ENCODE data around the gene TSPO2. TPM values are rescaled to one million over a fixed set of nuclear protein-coding genes. Genes with fewer than 3 reads are reported as not detected.

The TSPO2 gene
- total and polyA plus RNA-seq, 2 of the 13 experiments (the other 11 are each of a cell fraction or from before 2014, with no cell fraction given) = 0.55 TPM; not detected in 1

- TF ChIP-seq ZNF281 (CRISPR knock-in tag; IDR thresholded peaks at IDR 0.05; ENCODE audit: borderline replicate concordance) (0 out of 2 replicates have a peak, but pooled peaks have one; percentile 8), HNF4A (CRISPR knock-in tag; IDR thresholded peaks at IDR 0.05) (peak; percentile 53; the same call in 1 of the 2 replicates), TOPORS (CRISPR knock-in tag; IDR thresholded peaks at IDR 0.05) (no peak), ZNF292 (CRISPR knock-in tag; IDR thresholded peaks at IDR 0.05; ENCODE audit: borderline replicate concordance, low read depth) (no peak), KAT8 (CRISPR knock-in tag; IDR thresholded peaks at IDR 0.05) (peak; percentile 50; the same call in 1 of the 2 replicates), ELF1 (CRISPR knock-in tag; IDR thresholded peaks at IDR 0.05) (no peak), NKX3-1 (CRISPR knock-in tag; IDR thresholded peaks at IDR 0.05) (no peak), MAFK (conservative IDR thresholded peaks at IDR 0.05 in 1 of 2, IDR thresholded peaks at IDR 0.05 in 1 of 2; ENCODE audit: low read length in 2 of 2) (0 out of 4 replicates have a peak, but pooled peaks of 1 of the 2 experiments have one; percentile 1), MAFF (IDR thresholded peaks at IDR 0.05; ENCODE audit: low read depth, low read length) (no peak), ZNF639 (CRISPR knock-in tag; conservative IDR thresholded peaks at IDR 0.05) (peak; percentile 69; the same call in 1 of the 2 replicates), SYNCRIP (IDR thresholded peaks at IDR 0.05; ENCODE audit: insufficient read depth, low read depth, low read length) (no peak), FOSL2 (CRISPR knock-in tag; IDR thresholded peaks at IDR 0.05) (peak; percentile 55), ZKSCAN8 (CRISPR knock-in tag; IDR thresholded peaks at IDR 0.05; ENCODE audit: borderline replicate concordance) (0 out of 2 replicates have a peak, but pooled peaks have one; percentile 54), CEBPG (CRISPR knock-in tag; IDR thresholded peaks at IDR 0.05) (peak; percentile 56), ZNF121 (CRISPR knock-in tag; IDR thresholded peaks at IDR 0.05) (0 out of 2 replicates have a peak, but pooled peaks have one; percentile 10), FOXK1 (CRISPR knock-in tag; IDR thresholded peaks at IDR 0.05; ENCODE audit: borderline replicate concordance, low read depth) (peak; percentile 30; the same call in 1 of the 2 replicates), ZBTB42 (CRISPR knock-in tag; IDR thresholded peaks at IDR 0.05) (no peak), RFX3 (CRISPR knock-in tag; IDR thresholded peaks at IDR 0.05) (peak; percentile 10; the same call in 1 of the 2 replicates), ZXDC (CRISPR knock-in tag; IDR thresholded peaks at IDR 0.05) (no peak), CHD4 (IDR thresholded peaks at IDR 0.05; ENCODE audit: borderline replicate concordance, low read length) (peak; percentile 70; the same call in 1 of the 2 replicates), GATAD2A (CRISPR knock-in tag; IDR thresholded peaks at IDR 0.05) (peak; percentile 73), ZNF780A (CRISPR knock-in tag; IDR thresholded peaks at IDR 0.05) (no peak), NCOA2 (CRISPR knock-in tag; IDR thresholded peaks at IDR 0.05) (peak; percentile 56), FOXP4 (CRISPR knock-in tag; IDR thresholded peaks at IDR 0.05) (peak; percentile 55; the same call in 1 of the 2 replicates)
Observed at GRCh38 chr6:41063884-41064285, 21.6 kb downstream of the TSPO2 start (continued).

All from HepG2 (cell line).